ENCODE results near the gene DIRAS2. TPM values are rescaled to one million over a fixed set of nuclear protein-coding genes. Genes with fewer than 3 reads are reported as not detected.

DIRAS2 gene
- total RNA-seq, 1 donor from 2014 or later: 0.04 TPM

- no peaks in the 10 kb centered on the region for H3K9me3 Mint-ChIP-seq
- H3K36me3 Mint-ChIP-seq: no peaks in the 10 kb centered on the region
- DNase-seq (ENCODE audit: low spot score in 2 of 2, unreplicated experiment in 2 of 2): no peak
- TF ChIP-seq CTCF (IDR thresholded peaks at IDR 0.05; ENCODE audit: unreplicated experiment): no peak
- H3K27me3 Mint-ChIP-seq (ENCODE audit: low read depth): peaks cover 3% of the 10 kb centered on the region
- no peak overlapping the region for H3K4me3 Mint-ChIP-seq
- H3K4me1 Mint-ChIP-seq: no peaks in the 10 kb centered on the region
- H3K27ac Mint-ChIP-seq: no peak overlapping the region
These were observed 9.9 kb downstream of the DIRAS2 start for GRCh38 chr9:90632647-90633207.

GRCh38 chr9:90631964-90632363 lies 10.7 kb downstream of the DIRAS2 start:
- no peak for TF ChIP-seq CTCF (IDR thresholded peaks at IDR 0.05; ENCODE audit: unreplicated experiment)
- H3K36me3 Mint-ChIP-seq: no peaks in the 10 kb centered on the region
- no peaks in the 10 kb centered on the region for H3K4me1 Mint-ChIP-seq
- peaks cover 3% of the 10 kb centered on the region for H3K27me3 Mint-ChIP-seq (ENCODE audit: low read depth)
- H3K4me3 Mint-ChIP-seq: no peak overlapping the region
- no peak overlapping the region for H3K27ac Mint-ChIP-seq
- no peak for DNase-seq (ENCODE audit: low spot score in 2 of 2, unreplicated experiment in 2 of 2)
- peaks cover 2% of the 10 kb centered on the region for H3K9me3 Mint-ChIP-seq

DNA sequence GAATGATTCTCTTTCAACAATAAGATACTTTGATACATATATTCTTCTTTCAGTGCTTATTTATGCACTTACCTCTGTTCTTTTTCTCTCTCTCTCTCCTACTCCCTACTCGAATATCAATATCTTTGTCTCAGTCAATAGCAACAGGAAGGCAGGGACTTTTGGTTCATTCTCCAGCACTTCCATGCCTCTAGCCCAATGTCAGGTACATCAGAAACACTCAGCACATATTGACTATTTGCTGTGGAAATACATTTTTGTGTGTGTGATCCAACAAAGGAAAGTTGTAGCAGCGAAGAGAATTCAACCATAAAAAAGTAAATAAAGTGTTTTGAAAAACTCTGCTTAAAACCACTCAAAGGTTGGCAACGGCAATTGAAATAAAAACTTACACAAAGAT lies 12.6 kb downstream of the DIRAS2 start:
- no peak for DNase-seq (ENCODE audit: low spot score in 2 of 2, unreplicated experiment in 2 of 2)
- no peaks in the 10 kb centered on the region for H3K36me3 Mint-ChIP-seq
- no peak overlapping the region for H3K4me3 Mint-ChIP-seq
- TF ChIP-seq CTCF (IDR thresholded peaks at IDR 0.05; ENCODE audit: unreplicated experiment): no peak
- no peak overlapping the region for H3K27ac Mint-ChIP-seq
- peaks cover 3% of the 10 kb centered on the region for H3K27me3 Mint-ChIP-seq (ENCODE audit: low read depth)
- no peaks in the 10 kb centered on the region for H3K4me1 Mint-ChIP-seq
- H3K9me3 Mint-ChIP-seq: peaks cover 3% of the 10 kb centered on the region

- Mint-ChIP-seq H3K4me1 (no peaks in the 10 kb centered on the region), H3K9me3 (peaks cover 3% of the 10 kb centered on the region), H3K4me3 (no peak overlapping the region), H3K27me3 (ENCODE audit: low read depth) (peaks cover 3% of the 10 kb centered on the region), H3K36me3 (no peaks in the 10 kb centered on the region), H3K27ac (no peak overlapping the region)
- TF ChIP-seq CTCF (IDR thresholded peaks at IDR 0.05; ENCODE audit: unreplicated experiment): no peak
- no peak for DNase-seq (ENCODE audit: low spot score in 2 of 2, unreplicated experiment in 2 of 2)
These were observed 13.3 kb downstream of the DIRAS2 start for GRCh38 chr9:90629354-90629753.

DNA sequence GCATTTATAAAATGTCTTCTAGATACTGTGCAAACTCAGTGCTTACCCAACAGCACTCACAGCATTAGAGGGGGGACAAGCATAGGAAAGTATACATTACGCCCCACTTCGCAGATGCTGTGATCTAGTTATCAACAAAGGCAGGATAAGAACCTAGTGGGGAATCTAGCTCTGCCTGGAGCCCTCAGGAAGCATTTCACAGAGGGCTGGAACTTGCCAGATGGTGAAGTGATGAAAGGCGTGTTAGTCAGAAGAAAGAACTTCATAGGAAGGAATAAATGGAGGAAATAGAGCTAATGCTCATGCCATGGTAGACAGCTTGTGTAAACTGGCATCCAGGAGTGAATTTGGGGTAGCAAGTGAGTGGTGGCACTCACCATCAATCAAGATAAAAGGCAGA lies 25.8 kb downstream of the DIRAS2 start:
- no peak for DNase-seq (ENCODE audit: low spot score in 2 of 2, unreplicated experiment in 2 of 2)
- H3K27me3 Mint-ChIP-seq (ENCODE audit: low read depth): peaks cover 11% of the 10 kb centered on the region
- no peak overlapping the region for H3K27ac Mint-ChIP-seq
- no peaks in the 10 kb centered on the region for H3K4me1 Mint-ChIP-seq
- H3K4me3 Mint-ChIP-seq: no peak overlapping the region
- H3K36me3 Mint-ChIP-seq: no peaks in the 10 kb centered on the region
- peaks cover 3% of the 10 kb centered on the region for H3K9me3 Mint-ChIP-seq
- no peak for TF ChIP-seq CTCF (IDR thresholded peaks at IDR 0.05; ENCODE audit: unreplicated experiment)

DNA sequence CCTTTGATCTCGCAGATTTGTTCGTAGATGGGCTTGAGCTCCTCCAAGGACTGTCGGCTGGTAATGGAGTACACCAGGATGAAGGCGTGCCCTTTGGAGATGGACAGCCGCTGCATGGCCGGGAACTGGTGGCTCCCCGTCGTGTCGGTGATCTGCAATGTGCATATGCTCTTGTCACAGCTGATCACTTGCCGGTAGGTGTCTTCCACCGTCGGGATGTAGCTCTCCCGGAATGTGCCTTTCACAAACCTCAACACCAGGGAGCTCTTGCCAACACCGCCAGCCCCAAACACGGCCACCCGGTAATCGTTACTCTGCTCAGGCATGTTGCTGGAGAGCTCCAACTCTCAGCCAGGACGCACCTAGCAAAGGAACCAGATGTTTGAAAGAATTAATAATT lies 29.1 kb downstream of the DIRAS2 start:
- Mint-ChIP-seq H3K4me1 (no peaks in the 10 kb centered on the region), H3K9me3 (no peaks in the 10 kb centered on the region), H3K36me3 (no peaks in the 10 kb centered on the region), H3K27ac (no peak overlapping the region), H3K4me3 (no peak overlapping the region), H3K27me3 (ENCODE audit: low read depth) (peaks cover 11% of the 10 kb centered on the region)
- DNase-seq (ENCODE audit: low spot score in 2 of 2, unreplicated experiment in 2 of 2): no peak
- TF ChIP-seq CTCF (IDR thresholded peaks at IDR 0.05; ENCODE audit: unreplicated experiment): no peak
